ENCODE measurements around the gene UBA3. TPM values are rescaled to one million over a fixed set of nuclear protein-coding genes. Genes with fewer than 3 reads are reported as not detected.

UBA3 gene
- total and polyA plus RNA-seq, 10 of the 15 experiments (the other 5 are each of a cell fraction or from before 2014, with no cell fraction given) = 72.9 to 131 (median 102) TPM

- TF ChIP-seq, protein P1, sequence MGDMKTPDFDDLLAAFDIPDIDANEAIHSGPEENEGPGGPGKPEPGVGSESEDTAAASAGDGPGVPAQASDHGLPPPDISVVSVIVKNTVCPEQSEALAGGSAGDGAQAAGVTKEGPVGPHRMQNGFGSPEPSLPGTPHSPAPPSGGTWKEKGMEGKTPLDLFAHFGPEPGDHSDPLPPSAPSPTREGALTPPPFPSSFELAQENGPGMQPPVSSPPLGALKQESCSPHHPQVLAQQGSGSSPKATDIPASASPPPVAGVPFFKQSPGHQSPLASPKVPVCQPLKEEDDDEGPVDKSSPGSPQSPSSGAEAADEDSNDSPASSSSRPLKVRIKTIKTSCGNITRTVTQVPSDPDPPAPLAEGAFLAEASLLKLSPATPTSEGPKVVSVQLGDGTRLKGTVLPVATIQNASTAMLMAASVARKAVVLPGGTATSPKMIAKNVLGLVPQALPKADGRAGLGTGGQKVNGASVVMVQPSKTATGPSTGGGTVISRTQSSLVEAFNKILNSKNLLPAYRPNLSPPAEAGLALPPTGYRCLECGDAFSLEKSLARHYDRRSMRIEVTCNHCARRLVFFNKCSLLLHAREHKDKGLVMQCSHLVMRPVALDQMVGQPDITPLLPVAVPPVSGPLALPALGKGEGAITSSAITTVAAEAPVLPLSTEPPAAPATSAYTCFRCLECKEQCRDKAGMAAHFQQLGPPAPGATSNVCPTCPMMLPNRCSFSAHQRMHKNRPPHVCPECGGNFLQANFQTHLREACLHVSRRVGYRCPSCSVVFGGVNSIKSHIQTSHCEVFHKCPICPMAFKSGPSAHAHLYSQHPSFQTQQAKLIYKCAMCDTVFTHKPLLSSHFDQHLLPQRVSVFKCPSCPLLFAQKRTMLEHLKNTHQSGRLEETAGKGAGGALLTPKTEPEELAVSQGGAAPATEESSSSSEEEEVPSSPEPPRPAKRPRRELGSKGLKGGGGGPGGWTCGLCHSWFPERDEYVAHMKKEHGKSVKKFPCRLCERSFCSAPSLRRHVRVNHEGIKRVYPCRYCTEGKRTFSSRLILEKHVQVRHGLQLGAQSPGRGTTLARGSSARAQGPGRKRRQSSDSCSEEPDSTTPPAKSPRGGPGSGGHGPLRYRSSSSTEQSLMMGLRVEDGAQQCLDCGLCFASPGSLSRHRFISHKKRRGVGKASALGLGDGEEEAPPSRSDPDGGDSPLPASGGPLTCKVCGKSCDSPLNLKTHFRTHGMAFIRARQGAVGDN (IDR thresholded peaks at IDR 0.05) = 0 out of 2 replicates have a peak, but pooled peaks have one; percentile 39
- TF ChIP-seq RFX5 (IDR thresholded peaks at IDR 0.05; ENCODE audit: low read depth, low read length) (no peak), CHD4 (IDR thresholded peaks at IDR 0.05) (no peak), USF2 (IDR thresholded peaks at IDR 0.05; ENCODE audit: borderline replicate concordance, low read depth, low read length) (no peak), SREBF1 (IDR thresholded peaks at IDR 0.05; ENCODE audit: low read length) (no peak), SMC3 (IDR thresholded peaks at IDR 0.05; ENCODE audit: borderline replicate concordance, low read length) (no peak), IKZF2 (IDR thresholded peaks at IDR 0.05) (peak in 1 of 2 experiments; percentile 32; a peak in 1 of 4 replicates), ZBED1 (IDR thresholded peaks at IDR 0.05; ENCODE audit: borderline replicate concordance) (no peak), ZBTB40 (IDR thresholded peaks at IDR 0.05; ENCODE audit: borderline replicate concordance) (no peak)
Observed at GRCh38 chr3:69058180-69058946, 21.8 kb downstream of the UBA3 start (continued).
